ENCODE data around the gene DGAT2.
A peak's percentile ranks its signal among the peaks of the same experiment; 100 is the strongest.

Gene DGAT2

DNA sequence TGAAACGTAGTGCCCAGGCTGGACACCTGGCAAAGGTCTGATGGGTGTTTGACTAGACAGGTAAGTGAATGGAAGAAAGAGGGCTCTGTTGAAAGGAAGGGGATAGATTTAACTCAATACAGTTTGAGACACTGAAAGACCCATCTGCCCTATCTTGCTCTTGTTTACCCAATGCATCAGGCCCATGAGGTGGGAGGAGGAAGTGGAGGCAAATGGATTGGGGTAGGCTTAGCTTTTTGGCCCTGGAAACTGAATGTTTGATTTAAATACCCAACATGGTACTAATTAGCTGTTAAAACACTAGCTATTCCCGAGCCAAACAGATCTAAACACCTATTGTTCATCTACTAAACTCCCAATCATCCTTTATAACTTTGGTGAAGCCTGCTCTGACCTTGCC is 42.9 kb downstream of the DGAT2 start:
- H3K9ac ChIP-seq (ENCODE audit: low read depth, low read length): no peak overlapping the region
- H3K4me1 ChIP-seq (ENCODE audit: insufficient read depth, low read length): peaks cover 4% of the 10 kb centered on the region; the same call in 1 of the 2 replicates
- H3K9me3 ChIP-seq (ENCODE audit: control insufficient read depth, insufficient read depth, low read length): no peaks in the 10 kb centered on the region
- H3K36me3 ChIP-seq (ENCODE audit: insufficient read depth, low read length): no peaks in the 10 kb centered on the region

DNA sequence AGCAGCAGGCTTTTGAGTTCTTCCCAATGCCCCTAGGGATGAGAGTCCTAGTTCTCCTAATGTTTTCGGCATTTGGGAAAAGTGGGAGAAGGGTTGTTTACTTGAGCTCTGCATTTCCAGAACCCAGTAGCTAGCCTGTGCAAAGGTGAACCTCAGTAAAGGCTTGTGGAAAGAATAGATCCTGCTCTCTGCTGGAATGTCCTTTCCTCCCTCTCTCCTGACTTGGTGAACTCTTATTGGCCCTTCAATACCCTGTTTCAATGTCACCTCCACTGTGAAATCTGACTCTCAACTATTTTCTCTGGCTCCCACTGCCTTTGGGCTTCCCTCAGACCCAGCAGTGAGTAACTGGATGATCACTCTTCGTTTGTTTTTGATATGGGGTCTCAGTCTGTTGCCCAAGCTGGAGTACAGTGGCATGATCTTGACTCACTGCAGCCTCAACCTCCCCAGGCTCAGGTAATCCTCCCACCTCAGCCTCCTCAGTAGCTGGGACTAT is 44.0 kb downstream of the DGAT2 start:
- no peaks in the 10 kb centered on the region for H3K9me3 ChIP-seq (ENCODE audit: control insufficient read depth, insufficient read depth, low read length)
- no peaks in the 10 kb centered on the region for H3K36me3 ChIP-seq (ENCODE audit: insufficient read depth, low read length)
- no peak overlapping the region for H3K9ac ChIP-seq (ENCODE audit: low read depth, low read length)
- peaks cover 4% of the 10 kb centered on the region; the same call in 1 of the 2 replicates for H3K4me1 ChIP-seq (ENCODE audit: insufficient read depth, low read length)

- peaks cover 4% of the 10 kb centered on the region; the same call in 1 of the 2 replicates for H3K4me1 ChIP-seq (ENCODE audit: insufficient read depth, low read length)
- no peak overlapping the region for H3K9ac ChIP-seq (ENCODE audit: low read depth, low read length)
- no peaks in the 10 kb centered on the region for H3K9me3 ChIP-seq (ENCODE audit: control insufficient read depth, insufficient read depth, low read length)
- no peaks in the 10 kb centered on the region for H3K36me3 ChIP-seq (ENCODE audit: insufficient read depth, low read length)
Observed at GRCh38 chr11:75813124-75813523, 44.5 kb downstream of the DGAT2 start.

- no peaks in the 10 kb centered on the region for H3K36me3 ChIP-seq (ENCODE audit: insufficient read depth, low read length)
- H3K9me3 ChIP-seq (ENCODE audit: control insufficient read depth, insufficient read depth, low read length): no peaks in the 10 kb centered on the region
- no peak overlapping the region; the same call in 1 of the 2 replicates for H3K9ac ChIP-seq (ENCODE audit: low read depth, low read length)
- H3K4me1 ChIP-seq (ENCODE audit: insufficient read depth, low read length): peaks cover 4% of the 10 kb centered on the region; the same call in 1 of the 2 replicates
Observed at GRCh38 chr11:75813622-75814039, 45.1 kb downstream of the DGAT2 start.

GRCh38 chr11:75814363-75814676 is 45.7 kb downstream of the DGAT2 start:
- Histone ChIP-seq H3K9me3 (ENCODE audit: control insufficient read depth, insufficient read depth, low read length) (no peaks in the 10 kb centered on the region), H3K9ac (ENCODE audit: low read depth, low read length) (peak overlapping the region; percentile 68), H3K4me1 (ENCODE audit: insufficient read depth, low read length) (peaks cover 4% of the 10 kb centered on the region; the same call in 1 of the 2 replicates), H3K36me3 (ENCODE audit: insufficient read depth, low read length) (no peaks in the 10 kb centered on the region)

DNA sequence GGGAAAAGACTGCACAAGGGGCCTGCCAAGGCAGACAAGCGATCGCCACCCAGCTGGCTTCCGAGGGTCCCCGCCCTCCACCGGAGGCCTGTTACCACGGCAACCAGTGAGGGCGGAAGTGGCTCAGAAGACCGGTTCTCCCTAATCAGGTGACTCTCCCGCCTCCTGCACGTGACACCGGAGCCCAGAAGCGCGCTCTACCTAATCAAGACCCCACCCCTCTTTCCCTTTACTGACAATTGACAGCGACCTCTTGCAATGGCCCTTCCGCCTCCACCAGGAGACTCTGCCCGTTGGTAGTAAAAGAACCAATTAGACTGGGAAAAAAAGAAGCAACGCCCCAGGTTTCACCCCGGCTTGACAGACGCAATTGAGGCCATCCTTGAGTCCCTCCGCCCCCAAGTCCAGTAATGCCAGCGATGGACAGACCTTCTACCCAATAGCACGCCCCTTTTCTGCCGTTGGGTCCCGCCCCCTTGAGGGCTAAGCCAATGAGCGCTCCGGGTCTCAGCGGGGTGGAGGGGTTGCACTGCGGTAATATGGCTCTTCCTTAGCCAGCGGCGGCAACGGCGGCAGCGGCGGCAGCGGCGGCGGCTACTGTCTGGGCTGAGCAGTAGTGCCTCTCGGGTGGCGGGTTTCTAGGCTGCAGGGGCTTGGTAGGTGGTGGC is 46.2 kb downstream of the DGAT2 start, which contains the start of gene UVRAG:
TSS of gene UVRAG (plus strand) at position 534 of the 668 bp plus-strand sequence. CDS start 198 bp downstream, outside the sequence.
- H3K36me3 ChIP-seq (ENCODE audit: insufficient read depth, low read length): no peaks in the 10 kb centered on the region
- peak within 1 kb of the TSS; percentile 68 for H3K9ac ChIP-seq (ENCODE audit: low read depth, low read length)
- no peaks in the 10 kb centered on the region for H3K9me3 ChIP-seq (ENCODE audit: control insufficient read depth, insufficient read depth, low read length)
- peaks cover 4% of the 10 kb centered on the region; the same call in 1 of the 2 replicates for H3K4me1 ChIP-seq (ENCODE audit: insufficient read depth, low read length)

DNA sequence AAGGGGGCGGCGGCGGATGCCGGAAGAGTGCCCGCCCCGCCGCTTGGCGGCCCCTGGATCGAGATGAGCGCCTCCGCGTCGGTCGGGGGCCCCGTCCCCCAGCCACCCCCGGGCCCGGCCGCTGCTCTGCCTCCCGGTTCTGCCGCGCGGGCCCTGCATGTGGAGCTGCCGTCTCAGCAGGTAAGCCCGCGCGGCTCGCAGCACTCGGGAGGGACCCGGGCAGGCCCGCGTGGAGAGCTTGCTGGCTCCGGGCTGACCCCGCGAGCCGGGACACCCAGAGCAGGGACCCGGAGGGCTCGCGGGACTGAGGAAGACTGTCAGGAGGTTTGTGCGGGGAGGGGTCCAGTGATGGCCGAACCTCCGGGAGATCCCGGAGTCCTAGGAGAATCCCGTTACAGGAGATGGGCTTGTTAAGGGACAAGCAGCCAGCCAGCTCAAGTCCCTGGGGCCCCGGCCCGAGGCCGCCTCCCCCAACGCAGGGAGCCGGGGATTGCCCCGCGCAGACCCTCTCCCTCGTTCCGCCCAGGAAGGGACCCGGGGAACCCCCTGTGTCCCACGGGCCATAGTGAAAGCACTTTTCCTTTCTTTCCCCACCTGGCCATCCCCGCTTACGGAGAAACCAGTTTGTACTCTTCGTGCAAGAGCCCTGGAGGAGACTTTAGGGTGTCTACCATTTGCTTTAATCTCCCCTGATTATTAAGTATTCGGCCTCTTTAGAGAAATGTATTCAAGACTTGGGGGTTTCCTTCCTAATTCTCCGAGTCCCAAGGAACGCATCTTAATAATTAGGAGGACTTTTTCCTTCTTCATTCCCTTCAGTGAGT is 47.0 kb downstream of the DGAT2 start:
- peak overlapping the region; percentile 68 for H3K9ac ChIP-seq (ENCODE audit: low read depth, low read length)
- H3K9me3 ChIP-seq (ENCODE audit: control insufficient read depth, insufficient read depth, low read length): no peaks in the 10 kb centered on the region
- peaks cover 4% of the 10 kb centered on the region; the same call in 1 of the 2 replicates for H3K4me1 ChIP-seq (ENCODE audit: insufficient read depth, low read length)

DNA sequence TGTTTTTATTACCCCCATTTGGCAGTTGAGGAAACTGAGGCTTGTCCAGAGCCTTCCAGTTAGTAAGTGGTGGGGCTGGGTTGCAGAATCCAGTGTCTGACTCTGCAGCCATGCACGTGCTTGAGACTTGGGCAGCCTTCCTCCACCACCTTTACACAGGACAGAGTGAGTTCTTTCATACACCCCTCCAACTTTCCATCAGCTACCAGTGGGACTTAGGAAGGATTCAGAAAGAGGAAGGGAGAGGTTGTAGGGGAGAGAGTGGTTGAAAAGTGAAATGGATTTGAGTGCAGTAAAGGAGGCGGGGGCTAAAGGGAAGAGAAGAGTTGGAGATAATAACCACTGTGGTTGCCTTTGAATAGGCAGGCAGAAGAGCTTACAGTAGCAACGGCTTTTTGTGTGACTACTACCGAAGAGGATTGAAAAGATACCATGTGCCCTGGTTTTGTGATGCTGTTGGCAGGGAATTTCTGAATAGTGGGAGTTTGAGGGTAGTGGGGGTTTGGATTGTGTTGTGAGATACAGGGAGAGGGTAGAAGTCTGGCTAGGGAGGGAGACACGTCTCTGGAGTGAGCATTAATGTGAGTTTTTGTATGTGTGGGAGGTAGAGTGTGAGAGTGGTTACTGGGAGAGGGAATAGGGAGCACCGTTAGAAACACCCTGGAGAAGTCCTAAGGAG is 48.1 kb downstream of the DGAT2 start:
- Histone ChIP-seq H3K4me1 (ENCODE audit: insufficient read depth, low read length) (peaks cover 4% of the 10 kb centered on the region; the same call in 1 of the 2 replicates), H3K9me3 (ENCODE audit: control insufficient read depth, insufficient read depth, low read length) (no peaks in the 10 kb centered on the region), H3K36me3 (ENCODE audit: insufficient read depth, low read length) (no peaks in the 10 kb centered on the region), H3K9ac (ENCODE audit: low read depth, low read length) (peak overlapping the region; percentile 68; the same call in 1 of the 2 replicates)

More for the DNA sequence above, 47.0 kb downstream of the DGAT2 start:
- H3K36me3 ChIP-seq (ENCODE audit: insufficient read depth, low read length): no peaks in the 10 kb centered on the region

GRCh38 chr11:75820645-75821044 is 52.1 kb downstream of the DGAT2 start:
- no peaks in the 10 kb centered on the region for H3K9me3 ChIP-seq (ENCODE audit: control insufficient read depth, insufficient read depth, low read length)
- H3K36me3 ChIP-seq (ENCODE audit: insufficient read depth, low read length): no peaks in the 10 kb centered on the region
- H3K9ac ChIP-seq (ENCODE audit: low read depth, low read length): no peak overlapping the region
- no peaks in the 10 kb centered on the region for H3K4me1 ChIP-seq (ENCODE audit: insufficient read depth, low read length)

GRCh38 chr11:75821202-75821601 is 52.6 kb downstream of the DGAT2 start:
- Histone ChIP-seq H3K36me3 (ENCODE audit: insufficient read depth, low read length) (no peaks in the 10 kb centered on the region), H3K9ac (ENCODE audit: low read depth, low read length) (no peak overlapping the region), H3K9me3 (ENCODE audit: control insufficient read depth, insufficient read depth, low read length) (no peaks in the 10 kb centered on the region), H3K4me1 (ENCODE audit: insufficient read depth, low read length) (no peaks in the 10 kb centered on the region)

GRCh38 chr11:75822541-75822940 is 54.0 kb downstream of the DGAT2 start:
- H3K4me1 ChIP-seq (ENCODE audit: insufficient read depth, low read length): no peaks in the 10 kb centered on the region
- H3K36me3 ChIP-seq (ENCODE audit: insufficient read depth, low read length): no peaks in the 10 kb centered on the region
- H3K9me3 ChIP-seq (ENCODE audit: control insufficient read depth, insufficient read depth, low read length): no peaks in the 10 kb centered on the region
- no peak overlapping the region for H3K9ac ChIP-seq (ENCODE audit: low read depth, low read length)

- Histone ChIP-seq H3K9ac (ENCODE audit: low read depth, low read length) (no peak overlapping the region), H3K4me1 (ENCODE audit: insufficient read depth, low read length) (no peaks in the 10 kb centered on the region), H3K9me3 (ENCODE audit: control insufficient read depth, insufficient read depth, low read length) (no peaks in the 10 kb centered on the region), H3K36me3 (ENCODE audit: insufficient read depth, low read length) (no peaks in the 10 kb centered on the region)
Observed at GRCh38 chr11:75823415-75823814, 54.8 kb downstream of the DGAT2 start.

DNA sequence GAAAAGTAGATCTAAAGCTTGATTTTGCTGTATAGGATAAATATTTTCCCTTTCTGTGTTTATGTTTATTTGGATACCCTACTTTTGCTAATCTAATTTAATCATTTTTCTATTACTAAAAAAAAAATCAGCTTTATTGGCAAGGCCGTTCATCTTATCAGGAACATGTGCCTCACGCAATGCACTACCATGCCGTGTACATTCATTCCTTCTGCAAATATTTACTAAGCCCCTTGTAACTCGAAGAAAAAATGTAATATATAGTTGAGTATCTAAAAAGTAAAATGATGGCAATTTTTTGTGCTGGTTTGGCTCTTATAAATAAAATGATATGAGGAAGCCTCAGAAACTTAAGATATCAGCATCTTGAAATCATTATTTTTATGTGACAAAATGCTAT is 55.4 kb downstream of the DGAT2 start:
- Histone ChIP-seq H3K36me3 (ENCODE audit: insufficient read depth, low read length) (no peaks in the 10 kb centered on the region), H3K9ac (ENCODE audit: low read depth, low read length) (no peak overlapping the region), H3K4me1 (ENCODE audit: insufficient read depth, low read length) (no peaks in the 10 kb centered on the region), H3K9me3 (ENCODE audit: control insufficient read depth, insufficient read depth, low read length) (no peaks in the 10 kb centered on the region)

- Histone ChIP-seq H3K9me3 (ENCODE audit: control insufficient read depth, insufficient read depth, low read length) (no peaks in the 10 kb centered on the region), H3K4me1 (ENCODE audit: insufficient read depth, low read length) (no peaks in the 10 kb centered on the region), H3K36me3 (ENCODE audit: insufficient read depth, low read length) (no peaks in the 10 kb centered on the region), H3K9ac (ENCODE audit: low read depth, low read length) (no peak overlapping the region)
Observed at GRCh38 chr11:75826461-75827230, 58.1 kb downstream of the DGAT2 start.
